G401.6 (cell line): ENCODE data around the gene CAMTA2.
"Not testable (repeated sequence)": the region's sequence is repeated elsewhere in the genome, so short reads cannot be mapped to it uniquely, and the experiment has no call there.

Experiments used
- FAIRE-seq: peaks from 2 replicates; lab custom pipeline; 2012; peaks lifted over from hg19 to GRCh38; lab: Jason Lieb, UNC

The CAMTA2 gene

GRCh38 chr17:4932756-4933155, 54.7 kb downstream of the CAMTA2 start:
- FAIRE-seq: no peak

- FAIRE-seq: no peak
Measured at GRCh38 chr17:4931963-4932362, 55.5 kb downstream of the CAMTA2 start, which contains the start of gene GP1BA. Gene GP1BA, plus strand, starts transcription at chr17:4932277. Its CDS starts 328 bp downstream, at chr17:4932605.

GRCh38 chr17:4928881-4929280, 58.6 kb downstream of the CAMTA2 start:
- no peak for FAIRE-seq

GRCh38 chr17:4926577-4927335, 60.7 kb downstream of the CAMTA2 start:
- FAIRE-seq: not testable (repeated sequence)

- no peak for FAIRE-seq
Measured at GRCh38 chr17:4921320-4921719, 66.2 kb downstream of the CAMTA2 start.

- FAIRE-seq: no peak
Measured at GRCh38 chr17:4920351-4921048, 67.0 kb downstream of the CAMTA2 start.

- FAIRE-seq: no peak
Measured at GRCh38 chr17:4919511-4920047, 67.9 kb downstream of the CAMTA2 start.
